HG02763 (cell line): ENCODE data around the gene RNF157.
"Not testable (repeated sequence)": the region's sequence is repeated elsewhere in the genome, so short reads cannot be mapped to it uniquely, and the experiment has no call there.

Experiments
- ATAC-seq: cut with Tn5 transposase; IDR thresholded peaks from one replicate; pipeline ENCODE4 v1.9.1; 2021; ENCODE audit warnings: mild to moderate bottlenecking, moderate library complexity; ENCODE audit not compliant: unreplicated experiment

RNF157 gene

GRCh38 chr17:76255801-76256429, 15.6 kb upstream of the RNF157 start:
- no peak for ATAC-seq

DNA sequence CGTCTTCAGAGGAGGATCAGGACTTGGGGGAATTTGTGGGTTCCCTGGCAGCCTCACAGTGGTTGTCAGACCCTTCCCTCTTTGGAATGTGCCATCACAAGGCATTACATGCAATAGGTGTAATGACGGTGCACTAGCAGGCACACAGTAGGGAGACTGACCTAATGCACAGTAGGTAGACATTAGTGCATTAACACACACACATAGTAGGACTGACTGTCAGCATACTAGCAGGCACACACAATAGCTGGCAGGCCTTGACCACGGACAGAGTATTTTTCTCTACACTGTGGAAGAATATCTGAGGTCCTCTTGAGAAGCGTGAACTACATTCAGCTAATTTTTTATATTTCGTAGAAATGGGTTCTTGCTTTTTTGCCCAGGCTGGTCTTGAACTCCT, 14.0 kb upstream of the RNF157 start:
- ATAC-seq: no peak

- no peak for ATAC-seq
Observed at GRCh38 chr17:76253841-76254240, 13.5 kb upstream of the RNF157 start.

DNA sequence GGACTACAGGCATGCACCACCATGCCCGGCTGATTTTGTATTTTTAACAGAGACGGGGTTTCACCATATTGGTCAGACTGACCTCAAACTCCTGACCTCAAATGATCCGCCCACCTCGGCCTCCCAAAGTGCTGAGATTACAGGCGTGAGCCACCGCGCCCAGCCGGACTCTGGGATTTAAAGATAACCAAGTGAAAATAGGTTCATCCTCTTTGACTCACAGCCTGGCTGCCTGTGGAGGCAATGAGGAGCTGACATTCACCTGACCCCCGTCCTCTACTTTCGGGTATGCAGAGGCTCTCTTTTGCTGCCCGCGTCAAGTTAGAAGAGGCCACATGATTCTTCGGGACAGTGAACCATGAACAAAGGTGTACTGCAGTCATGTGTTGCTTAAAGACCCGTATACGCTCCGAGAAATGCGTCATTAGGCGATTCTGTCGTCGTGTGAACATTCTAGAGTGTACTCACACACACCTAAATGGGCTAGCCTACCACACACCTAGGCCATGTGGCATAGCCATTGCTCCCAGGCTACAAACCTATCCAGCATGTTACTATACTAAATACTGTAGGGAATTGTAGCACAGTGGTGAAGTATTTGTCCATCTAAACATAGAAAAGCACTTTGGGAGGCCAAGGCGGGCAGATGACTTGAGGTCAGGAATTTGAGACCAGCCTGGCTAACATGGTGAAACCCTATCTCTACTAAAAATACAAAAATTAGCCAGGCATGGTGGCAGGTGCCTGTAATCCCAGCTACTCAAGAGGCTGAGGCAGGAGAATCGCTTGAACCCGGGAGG, 12.9 kb upstream of the RNF157 start:
- not testable (repeated sequence) for ATAC-seq

- ATAC-seq: peak; percentile 57
Observed at GRCh38 chr17:76252040-76252954, 12.0 kb upstream of the RNF157 start.

- no peak for ATAC-seq
Observed at GRCh38 chr17:76251478-76252039, 11.3 kb upstream of the RNF157 start.

GRCh38 chr17:76250141-76250540, 9.8 kb upstream of the RNF157 start:
- no peak for ATAC-seq

DNA sequence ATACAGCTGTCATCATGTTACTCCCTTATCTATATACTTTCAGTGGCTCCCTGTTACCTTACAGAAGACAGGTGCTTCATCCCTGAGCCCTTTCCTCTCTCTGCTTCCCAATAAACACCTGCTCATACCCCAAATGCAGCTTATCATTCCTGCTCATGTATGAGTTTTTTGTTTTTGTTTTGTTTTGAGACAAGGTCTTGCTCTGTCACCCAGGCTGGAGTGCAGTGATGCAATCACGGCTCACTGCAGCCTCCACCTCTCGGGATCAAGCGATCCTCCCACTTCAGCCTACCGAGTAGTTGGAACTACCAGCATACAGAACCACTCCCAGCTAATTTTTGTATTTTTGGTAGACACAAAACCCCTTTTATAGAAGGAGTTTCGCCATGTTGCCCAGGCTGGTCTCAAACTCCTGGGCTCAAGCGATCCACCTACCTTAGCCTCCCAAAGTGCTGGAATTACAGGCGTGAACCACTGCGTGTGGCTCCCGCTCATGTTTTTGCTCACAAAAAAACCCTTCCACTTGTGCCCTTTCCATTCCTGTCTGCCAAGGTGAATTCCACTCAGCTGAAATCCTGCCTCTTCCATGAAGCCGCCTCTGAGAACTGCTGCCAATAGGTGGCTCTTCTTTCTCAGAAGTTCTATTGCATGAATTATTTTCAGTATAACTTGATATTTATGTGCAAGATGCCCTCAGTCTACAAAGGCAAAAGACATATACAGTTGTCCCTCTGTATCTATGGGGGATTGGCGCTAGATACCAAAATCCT, 7.9 kb upstream of the RNF157 start:
- ATAC-seq: no peak

DNA sequence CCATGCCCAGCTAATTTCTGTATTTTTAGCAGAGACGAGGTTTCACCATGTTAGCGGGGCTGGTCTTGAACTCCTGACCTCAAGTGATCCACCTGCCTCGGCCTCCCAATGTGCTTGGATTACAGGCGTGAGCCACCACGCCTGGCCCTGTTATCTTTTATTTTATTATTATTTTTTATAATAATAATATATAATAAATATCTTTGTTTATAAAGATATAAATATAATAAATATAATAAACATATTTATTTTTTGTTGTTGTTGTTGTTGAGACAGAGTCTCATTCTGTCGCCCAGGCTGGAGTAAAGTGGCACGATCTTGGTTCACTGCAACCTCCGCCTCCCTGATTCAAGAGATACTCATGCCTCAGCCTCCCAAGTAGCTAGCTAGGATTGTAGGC, 7.0 kb upstream of the RNF157 start:
- no peak for ATAC-seq

DNA sequence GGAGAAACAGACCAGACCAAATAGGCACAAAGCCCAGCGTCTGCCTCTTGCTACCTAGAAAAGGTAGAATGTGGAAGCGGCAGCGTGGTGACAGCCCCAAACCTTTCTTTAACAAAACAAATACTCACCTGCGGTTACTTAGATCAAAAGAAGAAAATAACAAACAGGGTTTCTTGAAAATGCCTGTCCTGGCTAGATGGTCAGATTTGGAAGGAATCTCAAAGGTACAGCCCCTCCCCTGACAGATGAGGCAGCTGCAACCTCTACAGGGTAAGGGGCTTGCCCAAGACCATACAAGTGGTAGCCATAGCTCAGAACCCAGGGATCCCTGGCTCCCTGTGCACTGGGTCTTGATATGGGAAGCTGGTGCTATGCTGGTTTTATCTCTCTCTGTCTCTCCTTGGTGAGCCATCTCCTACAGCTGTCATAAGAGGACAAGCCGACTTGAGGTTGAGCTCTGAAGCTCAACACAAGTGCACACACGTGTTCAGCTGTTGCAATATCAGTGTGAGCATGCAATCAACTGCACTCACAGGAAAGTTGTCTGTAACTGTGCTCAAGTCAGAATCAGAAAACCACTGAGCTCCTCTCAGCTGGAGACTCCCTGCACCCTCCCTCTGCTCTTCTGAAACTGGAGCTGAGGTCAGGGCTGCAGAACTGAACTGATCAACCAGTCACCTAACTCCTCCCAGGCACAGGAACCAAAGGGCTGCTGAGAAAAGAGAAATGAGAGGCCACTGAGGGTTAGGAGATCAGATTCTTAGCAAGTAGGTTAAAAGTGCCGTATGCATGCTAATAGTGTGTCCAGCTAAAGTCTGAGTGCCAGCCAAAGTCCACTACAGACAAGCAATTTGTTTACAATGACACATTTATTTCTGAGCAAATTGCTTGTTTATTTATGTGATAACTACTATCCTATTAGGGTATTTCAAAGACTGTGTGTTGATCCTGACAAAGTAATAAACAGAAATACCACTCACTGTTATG, 6.1 kb upstream of the RNF157 start:
- peak; percentile 92 for ATAC-seq

DNA sequence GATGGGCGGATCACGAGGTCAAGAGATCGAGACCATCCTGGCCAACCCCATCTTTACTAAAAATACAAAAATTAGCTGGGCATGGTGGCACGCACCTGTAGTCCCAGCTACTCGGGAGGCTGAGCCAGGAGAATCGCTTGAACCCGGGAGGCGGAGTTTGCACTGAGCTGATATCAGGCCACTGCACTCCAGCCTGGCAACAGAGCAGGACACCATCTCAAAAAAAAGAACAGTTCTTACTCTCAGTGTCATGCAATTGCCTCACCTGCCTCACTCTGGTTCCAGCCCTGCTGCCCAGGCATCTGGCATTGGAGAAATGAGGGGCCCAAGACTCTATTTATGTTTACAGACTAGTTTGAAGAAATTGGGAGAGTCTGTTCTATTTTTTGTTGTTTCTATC, 4.4 kb upstream of the RNF157 start:
- ATAC-seq: not testable (repeated sequence)

DNA sequence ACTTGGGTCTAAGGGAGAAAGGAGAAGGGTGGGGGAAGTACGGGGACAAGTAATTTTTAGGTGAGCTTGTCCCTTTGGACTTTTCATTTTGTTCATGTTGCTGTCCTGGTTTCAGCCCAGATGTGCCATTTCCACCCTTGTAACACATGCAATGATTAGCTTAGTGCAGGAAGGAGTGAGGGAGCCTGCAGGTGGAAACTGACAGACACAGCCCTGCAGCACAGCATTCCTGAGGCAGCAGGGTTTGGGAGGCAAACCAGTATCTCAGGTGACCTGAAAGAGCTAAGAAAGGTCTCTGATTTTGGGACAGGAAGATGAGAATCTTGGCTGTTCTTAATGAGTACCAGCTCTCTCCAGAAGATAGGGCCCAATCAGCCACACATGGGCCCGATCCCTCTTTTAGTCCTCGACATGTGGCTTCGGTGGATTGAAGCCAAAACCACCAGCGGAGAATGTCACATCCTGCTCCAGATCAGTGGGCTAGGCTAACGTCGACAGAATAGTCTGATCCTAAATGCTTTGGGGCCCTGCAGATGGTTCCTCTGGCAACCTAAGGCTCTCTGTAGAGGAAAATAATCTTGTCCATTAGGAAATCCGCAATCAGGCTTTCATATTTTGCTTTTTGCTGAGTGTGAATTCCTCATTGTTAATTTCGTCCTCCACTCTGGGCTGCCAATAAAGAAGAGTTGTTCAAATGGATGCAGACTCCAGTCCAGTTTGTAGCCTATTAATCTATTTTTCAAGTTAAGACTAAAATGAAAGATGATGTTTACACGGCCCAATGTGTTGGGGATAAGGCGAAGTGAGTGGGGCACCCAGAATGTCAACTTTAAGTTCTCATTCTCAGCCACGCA, 3.8 kb upstream of the RNF157 start:
- ATAC-seq: no peak

DNA sequence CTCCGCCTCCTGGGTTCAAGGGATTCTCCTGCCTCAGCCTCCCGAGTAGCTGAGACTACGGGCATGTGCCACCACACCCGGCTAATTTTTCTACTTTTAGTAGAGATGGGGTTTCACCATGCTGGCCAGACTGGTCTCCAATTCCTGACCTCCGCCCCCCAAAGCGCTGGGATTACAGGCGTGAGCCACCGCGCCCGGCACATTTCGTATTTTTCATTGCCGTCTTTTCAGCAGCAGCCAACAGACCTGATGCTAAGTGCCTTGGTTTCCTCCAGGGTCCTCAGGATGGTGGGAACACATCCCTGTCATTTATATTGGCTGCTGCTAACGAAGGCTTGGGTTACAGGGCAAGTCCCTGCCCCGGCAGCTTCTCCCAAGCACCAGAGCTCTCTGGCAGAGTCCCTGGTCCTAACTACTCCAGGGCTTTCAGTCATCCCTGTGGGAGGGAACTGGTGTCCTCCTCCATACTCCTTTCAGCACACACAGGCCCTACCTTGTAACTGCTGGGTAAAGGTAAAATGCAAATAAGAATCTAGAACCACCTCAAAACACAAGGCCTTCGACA, 1.5 kb upstream of the RNF157 start:
- no peak for ATAC-seq

DNA sequence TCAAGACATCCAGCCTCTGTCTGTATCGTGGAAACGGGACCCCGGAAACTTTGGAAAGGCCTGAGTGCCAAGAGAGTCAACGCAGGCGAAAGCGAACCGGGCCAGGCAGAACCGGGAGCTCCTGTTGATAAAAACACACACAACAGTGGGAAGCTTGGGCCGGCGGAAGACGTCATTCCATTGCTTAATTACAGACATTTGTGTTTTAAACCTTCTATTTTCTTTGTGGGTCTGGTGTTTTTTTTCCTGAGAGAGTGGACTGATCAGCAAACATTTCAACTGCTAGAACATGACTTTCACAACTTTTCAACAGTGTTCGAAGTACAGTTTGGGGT, 878 bp upstream of the RNF157 start:
- ATAC-seq: no peak

- peak; percentile 17 for ATAC-seq
Observed at GRCh38 chr17:76239538-76240274, 587 bp downstream of the RNF157 start.

DNA sequence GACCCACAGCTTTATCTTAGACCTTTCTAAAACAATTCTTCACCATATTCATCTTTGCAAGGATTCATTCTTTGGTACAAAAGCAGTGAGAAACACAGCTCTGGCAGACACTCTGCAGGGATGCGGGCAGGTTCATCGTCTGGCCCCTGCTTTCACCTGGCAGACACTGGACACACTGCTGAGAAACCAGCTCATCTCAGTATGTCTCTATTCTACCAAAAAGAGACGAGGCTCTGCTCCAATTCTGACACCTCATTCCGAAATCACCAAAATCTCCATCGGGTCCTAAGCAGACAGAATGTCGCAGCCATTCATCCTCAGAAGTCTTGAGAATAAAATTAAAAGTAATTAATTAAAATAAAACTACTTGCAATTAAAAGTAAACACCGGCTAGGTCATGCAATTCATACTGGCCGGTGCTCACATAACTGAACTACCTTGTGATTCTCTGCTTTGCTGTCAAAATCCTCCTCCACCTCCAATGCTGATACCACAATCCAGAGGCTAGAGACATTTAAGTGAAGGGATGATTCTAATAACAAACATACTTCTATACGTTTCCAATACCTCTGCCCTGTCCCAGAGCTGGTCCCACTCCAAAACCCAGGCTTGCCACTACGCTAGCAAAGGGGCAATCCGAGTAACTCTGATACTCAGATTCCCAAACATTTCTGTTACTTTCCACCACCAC, 1.3 kb downstream of the RNF157 start:
- no peak for ATAC-seq

DNA sequence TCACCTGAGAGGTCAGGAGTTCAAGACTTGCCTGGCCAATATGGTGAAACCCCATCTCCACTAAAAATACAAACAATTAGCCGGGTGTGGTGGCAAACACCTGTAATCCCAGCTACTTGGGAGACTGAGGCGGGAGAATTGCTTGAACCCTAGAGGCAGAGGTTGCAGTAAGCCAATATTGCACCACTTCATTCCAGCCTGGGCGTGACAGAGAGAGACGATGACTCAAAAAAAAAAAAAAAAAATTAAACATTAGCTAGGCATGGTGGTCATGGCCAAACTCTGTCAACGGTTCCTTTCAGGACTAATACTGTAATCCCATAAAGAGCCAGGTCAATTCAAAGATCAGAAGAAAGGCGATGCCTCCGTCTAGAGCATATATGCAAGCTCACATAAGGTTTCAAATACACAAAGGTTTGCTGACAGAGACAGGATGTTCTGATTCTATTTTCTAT, 2.4 kb downstream of the RNF157 start:
- no peak for ATAC-seq
